Hepatocyte (in vitro differentiated cells): ENCODE measurements around the gene RABGGTA.

Experiments
- CTCF ChIP-seq: fragments of 200-600 bp; sonication (generic); IDR thresholded peaks from 2 replicates; pipeline ENCODE4 v1.5.1; 2016; ENCODE audit warnings: antibody characterized with exemption, mild to moderate bottlenecking; ENCODE audit not compliant: poor library complexity
- EZH2 ChIP-seq: fragments of 200-600 bp; sonication (generic); IDR thresholded peaks from 2 replicates; pipeline ENCODE4 v1.6.1; 2016; ENCODE audit warnings: antibody characterized with exemption, mild to moderate bottlenecking, borderline replicate concordance

- TF ChIP-seq CTCF (no peak), EZH2 (no peak)
Measured at GRCh38 chr14:24316597-24316950, 45.2 kb upstream of the RABGGTA start.
